ENCODE results near the gene ELOVL7. TPM values are rescaled to one million over a fixed set of nuclear protein-coding genes. Genes with fewer than 3 reads are reported as not detected.

The ELOVL7 gene
- total RNA-seq = under 1 TPM; 0.20 to 0.51 TPM

DNA sequence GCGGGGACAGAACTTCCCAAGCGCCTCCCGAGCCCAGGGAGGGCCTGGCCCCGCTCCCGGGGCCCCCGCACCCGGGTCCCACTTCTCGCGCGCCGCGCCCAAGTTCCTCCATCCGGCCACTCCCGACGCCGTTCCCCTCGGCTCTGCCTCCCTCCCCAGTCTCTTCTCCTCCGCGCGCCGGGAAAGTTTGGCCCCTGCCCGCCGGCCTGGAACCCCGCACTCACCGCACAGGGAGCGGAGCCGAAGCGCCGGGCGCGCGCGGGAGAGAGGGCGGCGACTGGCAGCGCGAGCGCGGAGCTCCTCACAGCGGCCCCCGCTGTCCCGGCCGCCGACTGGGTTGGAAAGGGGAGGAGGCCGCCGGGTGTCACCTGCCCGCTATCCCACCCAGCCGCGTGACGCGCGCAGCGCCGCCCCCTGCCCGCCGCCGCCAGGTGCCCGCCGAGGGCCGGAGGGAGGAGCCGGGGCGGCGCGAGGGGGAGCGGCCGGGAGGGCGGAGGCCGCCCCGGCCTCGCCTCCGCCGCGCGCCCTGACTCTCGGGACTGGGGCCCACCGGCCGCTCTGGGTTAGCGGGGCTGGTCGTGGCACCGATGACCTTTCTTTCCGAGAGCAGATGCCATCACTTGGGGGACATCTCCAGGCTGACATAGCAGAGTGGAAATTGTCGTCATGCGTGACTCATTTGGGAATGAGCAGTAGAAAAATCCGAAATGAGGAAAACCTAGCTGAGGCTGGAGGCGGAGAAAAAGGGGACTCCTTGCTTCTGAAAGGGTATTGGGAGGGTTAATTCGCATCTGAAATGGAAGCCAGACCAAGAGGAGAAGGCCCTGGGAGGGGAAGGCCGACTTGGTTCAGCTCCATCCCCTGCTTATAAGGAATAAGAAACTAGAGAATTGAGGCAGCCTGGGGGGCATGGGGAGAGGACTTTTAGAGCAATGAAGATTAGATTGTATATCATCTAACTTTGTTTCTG lies at the start of gene ELOVL7:
ELOVL7 (minus strand) TSS at position 334 of the 970 bp plus-strand sequence. CDS start 56,872 bp downstream, outside the sequence.

Other genes starting within 250 kb of the ELOVL7 start
- 10 to 100 TPM; 29.5 to 32.4 TPM for gene DEPDC1B, start 144.1 kb downstream of the ELOVL7 start, total RNA-seq
- gene ERCC8, start 100.8 kb upstream of the ELOVL7 start, total RNA-seq = 1 to 10 TPM; 8.0 to 8.5 TPM
- gene NDUFAF2, start 100.9 kb upstream of the ELOVL7 start, total RNA-seq = 10 to 100 TPM; 17.7 to 18.2 TPM